ENCODE data around the gene PPP2R3A.

DNA sequence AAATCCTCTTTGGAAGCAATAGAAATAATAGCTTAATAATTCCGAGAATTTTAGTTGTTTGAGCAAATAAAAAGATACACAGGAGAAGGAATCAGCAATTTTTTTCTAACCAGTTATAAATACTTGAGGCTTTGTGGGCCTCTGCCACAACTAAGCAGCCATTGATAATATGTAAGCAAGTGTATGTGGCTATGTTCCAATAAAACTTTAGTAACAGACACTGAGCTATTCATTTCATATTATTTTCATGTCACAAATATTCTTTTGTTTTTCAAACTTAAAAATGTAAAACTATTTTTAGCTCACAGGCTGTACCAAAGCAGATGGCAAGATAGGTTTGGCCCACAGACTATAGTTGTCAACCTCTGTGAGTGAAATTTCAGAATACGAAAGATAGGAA lies 145.0 kb downstream of the PPP2R3A start:
- TF ChIP-seq POLR2A (IDR thresholded peaks at IDR 0.05), result no peak
- TF ChIP-seq, protein P1, sequence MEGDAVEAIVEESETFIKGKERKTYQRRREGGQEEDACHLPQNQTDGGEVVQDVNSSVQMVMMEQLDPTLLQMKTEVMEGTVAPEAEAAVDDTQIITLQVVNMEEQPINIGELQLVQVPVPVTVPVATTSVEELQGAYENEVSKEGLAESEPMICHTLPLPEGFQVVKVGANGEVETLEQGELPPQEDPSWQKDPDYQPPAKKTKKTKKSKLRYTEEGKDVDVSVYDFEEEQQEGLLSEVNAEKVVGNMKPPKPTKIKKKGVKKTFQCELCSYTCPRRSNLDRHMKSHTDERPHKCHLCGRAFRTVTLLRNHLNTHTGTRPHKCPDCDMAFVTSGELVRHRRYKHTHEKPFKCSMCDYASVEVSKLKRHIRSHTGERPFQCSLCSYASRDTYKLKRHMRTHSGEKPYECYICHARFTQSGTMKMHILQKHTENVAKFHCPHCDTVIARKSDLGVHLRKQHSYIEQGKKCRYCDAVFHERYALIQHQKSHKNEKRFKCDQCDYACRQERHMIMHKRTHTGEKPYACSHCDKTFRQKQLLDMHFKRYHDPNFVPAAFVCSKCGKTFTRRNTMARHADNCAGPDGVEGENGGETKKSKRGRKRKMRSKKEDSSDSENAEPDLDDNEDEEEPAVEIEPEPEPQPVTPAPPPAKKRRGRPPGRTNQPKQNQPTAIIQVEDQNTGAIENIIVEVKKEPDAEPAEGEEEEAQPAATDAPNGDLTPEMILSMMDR (IDR thresholded peaks at IDR 0.05 in 4 of 5, conservative IDR thresholded peaks at IDR 0.05 in 1 of 5), result no peak

Data from gastrocnemius medialis (tissue), 4 donors.